ENCODE data around the gene KRTAP2-1.
"Not testable (repeated sequence)": the region's sequence is repeated elsewhere in the genome, so short reads cannot be mapped to it uniquely, and the experiment has no call there.

KRTAP2-1 gene

GRCh38 chr17:41046735-41047465, at the start of gene KRTAP2-1:
Gene KRTAP2-1 (minus strand): TSS chr17:41047316. CDS start chr17:41047267, 49 bp downstream.
- not testable (repeated sequence) for DNase-seq

GRCh38 chr17:41096055-41096454, 48.9 kb upstream of the KRTAP2-1 start:
- DNase-seq: no peak

- not testable (repeated sequence) for DNase-seq
Measured at GRCh38 chr17:41088760-41089352, 41.7 kb upstream of the KRTAP2-1 start.

GRCh38 chr17:41084100-41084856, 37.2 kb upstream of the KRTAP2-1 start, which contains the start of gene KRTAP4-7:
Gene KRTAP4-7 (plus strand): TSS chr17:41084150. CDS start chr17:41084207, 57 bp downstream.
- DNase-seq: not testable (repeated sequence)

GRCh38 chr17:41083427-41083826, 36.3 kb upstream of the KRTAP2-1 start:
- not testable (repeated sequence) for DNase-seq

- no peak for DNase-seq
Measured at GRCh38 chr17:41082626-41083025, 35.5 kb upstream of the KRTAP2-1 start.

GRCh38 chr17:41076788-41077187, 29.7 kb upstream of the KRTAP2-1 start:
- DNase-seq: no peak

- no peak for DNase-seq
Measured at GRCh38 chr17:41073676-41074075, 26.6 kb upstream of the KRTAP2-1 start.

GRCh38 chr17:41071606-41072360, 24.7 kb upstream of the KRTAP2-1 start:
- DNase-seq: no peak

GRCh38 chr17:41069031-41069430, 21.9 kb upstream of the KRTAP2-1 start:
- no peak for DNase-seq

- DNase-seq: no peak
Measured at GRCh38 chr17:41067281-41067680, 20.2 kb upstream of the KRTAP2-1 start.

GRCh38 chr17:41065829-41066624, 18.9 kb upstream of the KRTAP2-1 start, which contains the start of gene KRTAP2-4:
Gene KRTAP2-4 (minus strand): TSS chr17:41065879. CDS start chr17:41065845, 34 bp downstream.
- peak; percentile 84 for DNase-seq

GRCh38 chr17:41065016-41065689, 18.0 kb upstream of the KRTAP2-1 start:
- DNase-seq: not testable (repeated sequence)

GRCh38 chr17:41064301-41064700, 17.2 kb upstream of the KRTAP2-1 start:
- no peak for DNase-seq

GRCh38 chr17:41063449-41063848, 16.3 kb upstream of the KRTAP2-1 start:
- DNase-seq: no peak

GRCh38 chr17:41061964-41062363, 14.8 kb upstream of the KRTAP2-1 start:
- DNase-seq: no peak

- DNase-seq: peak; percentile 93
Measured at GRCh38 chr17:41060052-41060604, 13.0 kb upstream of the KRTAP2-1 start, which contains the start of gene KRTAP2-3. Gene KRTAP2-3 (minus strand): TSS chr17:41060114. CDS start chr17:41060050, 64 bp downstream.

GRCh38 chr17:41059276-41060051, 12.3 kb upstream of the KRTAP2-1 start:
- DNase-seq: peak; percentile 63

GRCh38 chr17:41058741-41059140, 11.6 kb upstream of the KRTAP2-1 start:
- DNase-seq: no peak

GRCh38 chr17:41057547-41057946, 10.4 kb upstream of the KRTAP2-1 start:
- no peak for DNase-seq

All from islet precursor cell (in vitro differentiated cells).